HepG2 (cell line): ENCODE measurements around the gene TOMM22. TPM values are rescaled to one million over a fixed set of nuclear protein-coding genes. Genes with fewer than 3 reads are reported as not detected.
A peak's percentile ranks its signal among the peaks of the same experiment; 100 is the strongest.

Source experiments
- FOXC1 ChIP-seq: sonication (generic); formaldehyde crosslinking; IDR thresholded peaks from 2 replicates; pipeline ENCODE4 v1.8.0; 2022; ENCODE audit warnings: mild to moderate bottlenecking, missing genetic modification reagents, borderline replicate concordance
- FOXP4 ChIP-seq: sonication (generic); formaldehyde crosslinking; IDR thresholded peaks from 2 replicates; pipeline ENCODE4 v1.4.0; 2020; ENCODE audit warnings: missing genetic modification reagents
- KMT2A ChIP-seq: sonication (generic); formaldehyde crosslinking; IDR thresholded peaks from 2 replicates; pipeline ENCODE4 v1.4.0; 2020; ENCODE audit warnings: missing genetic modification reagents
- MATR3 ChIP-seq: sonication (generic); formaldehyde crosslinking; IDR thresholded peaks from 2 replicates; pipeline ENCODE4 v1.4.0; 2020; ENCODE audit warnings: missing genetic modification reagents
- MTF1 ChIP-seq: sonication (generic); formaldehyde crosslinking; IDR thresholded peaks from 2 replicates; pipeline ENCODE4 v1.5.0; 2020; ENCODE audit warnings: missing genetic modification reagents
- NPAS2 ChIP-seq: sonication (generic); formaldehyde crosslinking; IDR thresholded peaks from 2 replicates; pipeline ENCODE4 v1.8.0; 2022; ENCODE audit warnings: mild to moderate bottlenecking, missing genetic modification reagents, borderline replicate concordance
- RBAK ChIP-seq: sonication (generic); formaldehyde crosslinking; IDR thresholded peaks from 2 replicates; pipeline ENCODE4 v1.5.1; 2020; ENCODE audit warnings: mild to moderate bottlenecking, missing genetic modification reagents
- RORA ChIP-seq: sonication (generic); formaldehyde crosslinking; IDR thresholded peaks from 2 replicates; pipeline ENCODE4 v1.5.0; 2020; ENCODE audit warnings: mild to moderate bottlenecking, missing genetic modification reagents, moderate library complexity
- TFDP1 ChIP-seq: IDR thresholded peaks from 2 replicates; pipeline ENCODE4 v1.6.1; 2016; ENCODE audit warnings: missing compliant biosample characterization, missing genetic modification reagents, borderline replicate concordance
- THYN1 ChIP-seq: sonication (generic); formaldehyde crosslinking; IDR thresholded peaks from 2 replicates; pipeline ENCODE4 v1.8.1; 2023; ENCODE audit warnings: low read depth, mild to moderate bottlenecking, moderate library complexity, missing genetic modification reagents, borderline replicate concordance
- ZGPAT ChIP-seq: IDR thresholded peaks from 2 replicates; pipeline ENCODE4 v1.6.1; 2016; ENCODE audit warnings: mild to moderate bottlenecking
- ZKSCAN1 ChIP-seq: fragments of 150-350 bp; IDR thresholded peaks from 2 replicates; pipeline ENCODE4 v1.6.1; 2014; ENCODE audit warnings: low read length
- ZNF10 ChIP-seq: sonication (generic); formaldehyde crosslinking; IDR thresholded peaks from 2 replicates; pipeline ENCODE4 v1.4.0; 2020; ENCODE audit warnings: mild to moderate bottlenecking, low read depth, missing genetic modification reagents, borderline replicate concordance
- ZNF124 ChIP-seq: sonication (generic); formaldehyde crosslinking; IDR thresholded peaks from 2 replicates; pipeline ENCODE4 v1.4.0; 2020; ENCODE audit warnings: missing genetic modification reagents
- ZNF143 ChIP-seq: sonication (generic); formaldehyde crosslinking; IDR thresholded peaks from 2 replicates; pipeline ENCODE4 v1.4.0; 2020; ENCODE audit warnings: missing genetic modification reagents
- ZNF232 ChIP-seq: sonication (generic); formaldehyde crosslinking; IDR thresholded peaks from 2 replicates; pipeline ENCODE4 v1.4.0; 2020; ENCODE audit warnings: missing genetic modification reagents, borderline replicate concordance
- ZNF282 ChIP-seq: fragments of 450-650 bp; IDR thresholded peaks from 2 replicates; pipeline ENCODE4 v1.6.1; 2018; ENCODE audit not compliant: partially characterized antibody
- ZNF501 ChIP-seq: sonication (generic); formaldehyde crosslinking; IDR thresholded peaks from 2 replicates; pipeline ENCODE4 v1.5.1; 2020; ENCODE audit warnings: mild to moderate bottlenecking, moderate library complexity, missing genetic modification reagents
- ZNF709 ChIP-seq: sonication (generic); formaldehyde crosslinking; IDR thresholded peaks from 2 replicates; pipeline ENCODE4 v1.5.0; 2020; ENCODE audit warnings: mild to moderate bottlenecking, missing genetic modification reagents
- ZNF879 ChIP-seq: sonication (generic); formaldehyde crosslinking; IDR thresholded peaks from 2 replicates; pipeline ENCODE4 v1.8.1; 2023; ENCODE audit warnings: missing genetic modification reagents
- polyA plus RNA-seq, 8 experiments: library from polyadenylated mRNA; depleted of rRNA in 3 of 8; stranded (reverse) in 7 of 8; unstranded in 1 of 8; fragments of >200 nt; fragmentation: Illumina TruSeq in 4 of 8; extraction: Trizol in 4 of 8; gene quantifications; 2 replicates each; pipeline versions ENCODE4 v1.2.1 to v1.2.3, GENCODE V29; 2011 to 2016; ENCODE audit warnings: low read depth in 4 of 8, missing spikeins in 1 of 8, mixed read lengths in 1 of 8; ENCODE audit not compliant: insufficient read depth in 1 of 8
- total RNA-seq, 5 experiments: library from RNA; depleted of rRNA; stranded (reverse); fragments of >200 nt; fragmentation: Illumina TruSeq; extraction: Trizol; gene quantifications; 2 replicates each; pipeline ENCODE4 v1.2.3, GENCODE V29; 2016; ENCODE audit warnings: low read depth in 1 of 5
- TF ChIP-seq, protein P1 (sequence below): sonication (generic); formaldehyde crosslinking; conservative IDR thresholded peaks from 2 replicates; pipeline ENCODE4 v1.8.0; 2022; ENCODE audit warnings: missing genetic modification reagents
- TF ChIP-seq, protein P2 (sequence below): sonication (generic); formaldehyde crosslinking; IDR thresholded peaks from 2 replicates; pipeline ENCODE4 v1.4.0; 2020; ENCODE audit warnings: missing genetic modification reagents

TOMM22 gene
- total and polyA plus RNA-seq, 2 of the 13 experiments (the other 11 are each of a cell fraction or from before 2014, with no cell fraction given) = 46.9 to 118 TPM

DNA sequence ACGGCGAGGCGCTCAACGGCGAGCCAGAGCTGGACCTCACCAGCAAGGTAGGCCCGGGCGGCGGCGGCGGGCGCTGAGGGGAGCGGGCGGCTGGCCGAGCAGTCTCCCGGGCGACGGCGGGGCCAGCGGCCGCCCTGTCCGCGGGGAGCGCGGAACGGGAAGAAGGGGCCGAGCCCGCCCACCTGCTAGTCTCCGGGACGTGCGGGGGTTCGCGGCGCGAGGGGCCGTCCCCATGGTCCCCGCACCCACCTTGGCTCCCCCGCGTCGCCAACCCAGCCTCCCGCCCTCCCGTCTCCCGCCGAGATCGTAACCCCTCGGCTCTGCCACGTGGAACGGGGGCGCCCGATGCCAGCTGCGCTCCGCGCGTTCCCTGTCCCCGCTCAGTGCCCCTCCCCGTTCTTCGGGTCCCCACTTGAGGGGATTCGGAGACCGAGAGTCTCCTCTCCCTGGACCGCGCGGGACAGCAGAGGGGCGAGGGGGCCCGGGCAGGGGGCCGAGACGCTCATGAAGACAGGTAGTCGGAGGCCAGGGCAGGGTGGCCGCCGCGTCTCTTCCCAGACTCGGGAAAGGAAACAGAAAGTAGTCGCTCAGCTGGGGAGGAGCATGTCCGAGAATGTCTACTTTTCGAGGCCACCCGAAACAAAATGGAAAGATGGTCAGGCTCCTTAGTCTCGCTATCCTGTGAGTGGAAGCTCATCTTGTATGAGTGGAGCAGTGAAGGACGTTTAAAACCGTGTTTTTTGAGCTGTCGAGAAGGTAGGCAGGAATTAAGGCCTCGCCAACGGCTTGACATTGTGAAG lies 24.5 kb downstream of the TOMM22 start (continued):
- TF ChIP-seq FOXC1 (CRISPR knock-in tag) (0 out of 2 replicates have a peak, but pooled peaks have one; percentile 26), MTF1 (CRISPR knock-in tag) (no peak), ZKSCAN1 (no peak), ZNF143 (CRISPR knock-in tag) (no peak), ZNF124 (CRISPR knock-in tag) (no peak), MATR3 (CRISPR knock-in tag) (no peak), ZNF879 (no peak), ZNF232 (CRISPR knock-in tag) (no peak), ZNF501 (no peak; the same call in 1 of the 2 replicates), NPAS2 (no peak), THYN1 (CRISPR knock-in tag) (no peak), ZGPAT (no peak), FOXP4 (CRISPR knock-in tag) (no peak), TFDP1 (CRISPR knock-in tag) (no peak; the same call in 1 of the 2 replicates), ZNF709 (CRISPR knock-in tag) (no peak), KMT2A (CRISPR knock-in tag) (peak; percentile 6; the same call in 1 of the 2 replicates), RBAK (no peak), ZNF282 (no peak), RORA (CRISPR knock-in tag) (no peak), ZNF10 (no peak)
- TF ChIP-seq, protein P1, sequence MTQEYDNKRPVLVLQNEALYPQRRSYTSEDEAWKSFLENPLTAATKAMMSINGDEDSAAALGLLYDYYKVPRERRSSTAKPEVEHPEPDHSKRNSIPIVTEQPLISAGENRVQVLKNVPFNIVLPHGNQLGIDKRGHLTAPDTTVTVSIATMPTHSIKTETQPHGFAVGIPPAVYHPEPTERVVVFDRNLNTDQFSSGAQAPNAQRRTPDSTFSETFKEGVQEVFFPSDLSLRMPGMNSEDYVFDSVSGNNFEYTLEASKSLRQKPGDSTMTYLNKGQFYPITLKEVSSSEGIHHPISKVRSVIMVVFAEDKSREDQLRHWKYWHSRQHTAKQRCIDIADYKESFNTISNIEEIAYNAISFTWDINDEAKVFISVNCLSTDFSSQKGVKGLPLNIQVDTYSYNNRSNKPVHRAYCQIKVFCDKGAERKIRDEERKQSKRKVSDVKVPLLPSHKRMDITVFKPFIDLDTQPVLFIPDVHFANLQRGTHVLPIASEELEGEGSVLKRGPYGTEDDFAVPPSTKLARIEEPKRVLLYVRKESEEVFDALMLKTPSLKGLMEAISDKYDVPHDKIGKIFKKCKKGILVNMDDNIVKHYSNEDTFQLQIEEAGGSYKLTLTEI (CRISPR knock-in tag) = no peak
- TF ChIP-seq, protein P2, sequence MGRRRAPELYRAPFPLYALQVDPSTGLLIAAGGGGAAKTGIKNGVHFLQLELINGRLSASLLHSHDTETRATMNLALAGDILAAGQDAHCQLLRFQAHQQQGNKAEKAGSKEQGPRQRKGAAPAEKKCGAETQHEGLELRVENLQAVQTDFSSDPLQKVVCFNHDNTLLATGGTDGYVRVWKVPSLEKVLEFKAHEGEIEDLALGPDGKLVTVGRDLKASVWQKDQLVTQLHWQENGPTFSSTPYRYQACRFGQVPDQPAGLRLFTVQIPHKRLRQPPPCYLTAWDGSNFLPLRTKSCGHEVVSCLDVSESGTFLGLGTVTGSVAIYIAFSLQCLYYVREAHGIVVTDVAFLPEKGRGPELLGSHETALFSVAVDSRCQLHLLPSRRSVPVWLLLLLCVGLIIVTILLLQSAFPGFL (CRISPR knock-in tag) = no peak
